Keratinocyte (primary cell): Measurements from ENCODE around the gene ATP1A4. TPM values are rescaled to one million over a fixed set of nuclear protein-coding genes. Genes with fewer than 3 reads are reported as not detected.

Experiments used
- DNase-seq: peaks from one replicate; pipeline ENCODE4 v3.0.0-alpha.2; 2011; ENCODE audit warnings: low read depth, missing footprints, low spot score
- FAIRE-seq: peaks from 2 replicates; lab custom pipeline; 2011; peaks lifted over from hg19 to GRCh38; lab: Jason Lieb, UNC
- H2AFZ ChIP-seq: 2 replicates; pipeline ENCODE4 v1.6.0; 2012; ENCODE audit warnings: low read length, control low read depth, inconsistent platforms; ENCODE audit not compliant: control insufficient read depth
- H3K27ac ChIP-seq: 2 replicates; pipeline ENCODE4 v1.5.1; 2011; ENCODE audit warnings: low read length; ENCODE audit not compliant: control insufficient read depth, insufficient read depth
- H3K27me3 ChIP-seq: 3 replicates; pipeline ENCODE4 v1.6.0; 2011; ENCODE audit warnings: low read length; ENCODE audit not compliant: control insufficient read depth, insufficient read depth; ENCODE audit errors: extremely low read depth
- H3K36me3 ChIP-seq, 2 experiments: 2 replicates in 1 of 2; 3 replicates in 1 of 2; pipeline ENCODE4 v1.5.1; 2011; ENCODE audit warnings: low read length in 2 of 2, mild to moderate bottlenecking in 1 of 2; ENCODE audit not compliant: control insufficient read depth in 2 of 2, insufficient read depth in 2 of 2; ENCODE audit errors: extremely low read depth in 1 of 2
- H3K4me1 ChIP-seq: 3 replicates; pipeline ENCODE4 v1.5.1; 2011; ENCODE audit warnings: low read length; ENCODE audit not compliant: control insufficient read depth, insufficient read depth; ENCODE audit errors: extremely low read depth
- H3K4me2 ChIP-seq: 3 replicates; pipeline ENCODE4 v1.6.0; 2011; ENCODE audit warnings: low read depth, low read length; ENCODE audit not compliant: control insufficient read depth, insufficient read depth; ENCODE audit errors: extremely low read depth
- H3K4me3 ChIP-seq, 3 experiments: fragments of 200-600 bp in 1 of 3; sonication (generic) in 1 of 3; 2 replicates in 2 of 3; 3 replicates in 1 of 3; pipeline ENCODE4 v1.5.1; 2011 to 2016; ENCODE audit warnings: low read length in 3 of 3, mild to moderate bottlenecking in 3 of 3, control low read depth in 2 of 3, inconsistent platforms in 1 of 3, low read depth in 1 of 3, mixed read lengths in 1 of 3, mixed run types in 1 of 3, moderate library complexity in 1 of 3; ENCODE audit not compliant: control insufficient read depth in 2 of 3, insufficient read depth in 2 of 3; ENCODE audit errors: extremely low read depth in 1 of 3
- H3K79me2 ChIP-seq: 2 replicates; pipeline ENCODE4 v1.6.0; 2012; ENCODE audit warnings: low read length; ENCODE audit not compliant: control insufficient read depth, insufficient read depth
- H3K9ac ChIP-seq: 3 replicates; pipeline ENCODE4 v1.6.0; 2011; ENCODE audit warnings: low read length; ENCODE audit not compliant: control insufficient read depth, insufficient read depth; ENCODE audit errors: extremely low read depth
- H3K9me1 ChIP-seq: 3 replicates; pipeline ENCODE4 v1.6.0; 2011; ENCODE audit warnings: low read length; ENCODE audit not compliant: control insufficient read depth, insufficient read depth; ENCODE audit errors: extremely low read depth
- H3K9me3 ChIP-seq: 2 replicates; pipeline ENCODE4 v1.5.1; 2012; ENCODE audit warnings: low read depth, low read length; ENCODE audit not compliant: control insufficient read depth
- H4K20me1 ChIP-seq: 3 replicates; pipeline ENCODE4 v1.6.0; 2011; ENCODE audit warnings: low read length; ENCODE audit not compliant: control insufficient read depth, insufficient read depth; ENCODE audit errors: extremely low read depth
- CTCF ChIP-seq, 3 experiments: IDR thresholded peaks in 1 of 3; conservative IDR thresholded peaks in 1 of 3; optimal IDR thresholded peaks in 1 of 3; 2 replicates in 2 of 3; 3 replicates in 1 of 3; pipeline versions ENCODE3 to v1.5.1; 2011; ENCODE audit warnings: low read length in 3 of 3, mild to moderate bottlenecking in 3 of 3, moderate library complexity in 2 of 3, control low read depth in 1 of 3, inconsistent platforms in 1 of 3; ENCODE audit not compliant: insufficient read depth in 2 of 3; ENCODE audit errors: extremely low read depth in 1 of 3
- EZH2 ChIP-seq: IDR thresholded peaks from one replicate; pipeline ENCODE4 v1.6.1; 2012; ENCODE audit warnings: inconsistent platforms, mild to moderate bottlenecking, low read length, moderate library complexity
- dilution Hi-C: fragments of 300-500 bp; cut with MboI; formaldehyde crosslinking; loops from one replicate; pipeline ENCODE4 v1.7.0; 2020; ENCODE audit warnings: low sequenced_read_pairs; ENCODE audit not compliant: extremely low pct_ligation_motif_present
- polyA plus RNA-seq, 5 experiments: library from polyadenylated mRNA; depleted of rRNA in 3 of 5; stranded (reverse) in 3 of 5; stranded (forward) in 1 of 5; unstranded in 1 of 5; fragments of >200 nt; gene quantifications; 1 replicate in 1 of 5; 2 replicates in 3 of 5; 3 replicates in 1 of 5; pipeline versions ENCODE4 v1.2.1 to v1.2.3, GENCODE V29; 2011 to 2012; ENCODE audit warnings: missing spikeins in 2 of 5, low read depth in 1 of 5, low replicate concordance in 1 of 5

The ATP1A4 gene
- polyA plus RNA-seq, 1 donor (not counting 4 experiments of a cell fraction or from before 2014, with no cell fraction given): not detected

GRCh38 chr1:160171980-160172379 lies 20.6 kb downstream of the ATP1A4 start:
- FAIRE-seq: no peak
- dilution Hi-C loops: no loop called here

GRCh38 chr1:160177231-160177630 lies 25.8 kb downstream of the ATP1A4 start:
- no peak for TF ChIP-seq CTCF (optimal IDR thresholded peaks at IDR 0.05 in 1 of 3, IDR thresholded peaks at IDR 0.05 in 1 of 3, conservative IDR thresholded peaks at IDR 0.05 in 1 of 3; ENCODE audit: extremely low read depth in 1 of 3, insufficient read depth in 2 of 3, low read length in 3 of 3)
- no peak for TF ChIP-seq EZH2
- no peaks in the 10 kb centered on the region for H4K20me1 ChIP-seq
- H3K79me2 ChIP-seq: no peaks in the 10 kb centered on the region
- no peak overlapping the region for H3K4me2 ChIP-seq
- H3K9me3 ChIP-seq: no peaks in the 10 kb centered on the region
- no peak overlapping the region for H3K4me3 ChIP-seq
- no peaks in the 10 kb centered on the region for H3K27me3 ChIP-seq
- no peaks in the 10 kb centered on the region for H3K36me3 ChIP-seq
- H3K9ac ChIP-seq: no peak overlapping the region
- no peak overlapping the region for H3K27ac ChIP-seq
- H2AFZ ChIP-seq: no peak overlapping the region
- dilution Hi-C loops: no loop called here
- FAIRE-seq (no peak), DNase-seq (no peak)
- no peaks in the 10 kb centered on the region for H3K4me1 ChIP-seq
- no peaks in the 10 kb centered on the region for H3K9me1 ChIP-seq

More at GRCh38 chr1:160171980-160172379, 20.6 kb downstream of the ATP1A4 start:
- Histone ChIP-seq H3K79me2 (no peaks in the 10 kb centered on the region), H3K9me3 (no peaks in the 10 kb centered on the region), H3K36me3 (no peaks in the 10 kb centered on the region), H3K4me2 (no peak overlapping the region), H3K27me3 (peaks cover 2% of the 10 kb centered on the region), H3K9me1 (no peaks in the 10 kb centered on the region), H3K9ac (no peak overlapping the region), H4K20me1 (no peaks in the 10 kb centered on the region), H3K27ac (no peak overlapping the region), H3K4me1 (peaks cover 8% of the 10 kb centered on the region), H2AFZ (no peak overlapping the region), H3K4me3 (no peak overlapping the region)
- DNase-seq: no peak
- TF ChIP-seq EZH2 (no peak), CTCF (optimal IDR thresholded peaks at IDR 0.05 in 1 of 3, IDR thresholded peaks at IDR 0.05 in 1 of 3, conservative IDR thresholded peaks at IDR 0.05 in 1 of 3; ENCODE audit: extremely low read depth in 1 of 3, insufficient read depth in 2 of 3, low read length in 3 of 3) (no peak)
